GM12878 (cell line): ENCODE results near the gene KCTD16. TPM values are rescaled to one million over a fixed set of nuclear protein-coding genes. Genes with fewer than 3 reads are reported as not detected.

Source experiments
- ATAC-seq: fragments of 200-7000 bp; cut with Tn5 transposase; 3 replicates; pipeline ENCODE4 v1.9.1; 2020; ENCODE audit warnings: mild to moderate bottlenecking, moderate library complexity
- BruUV-seq: library from RNA; stranded (reverse); fragments of 400-500 nt; replicated peaks from 2 replicates; lab custom pipeline; 2021; lab: Mats Ljungman, UMichigan
- CTCF ChIA-PET: fragments of 300-600 bp; sonication (Branson Sonifier 250); formaldehyde crosslinking; extraction: SDS; loops from one replicate; lab custom pipeline; 2021; ENCODE audit warnings: inconsistent platforms; lab: Yijun Ruan, JAX
- POLR2A ChIA-PET: fragments of 350-600 bp; formaldehyde crosslinking; extraction: SDS; loops from one replicate; lab custom pipeline; 2021; ENCODE audit warnings: inconsistent platforms; lab: Charles Lee
- RAD21 ChIA-PET: fragments of 300-600 bp; sonication (Branson Sonifier 250); formaldehyde crosslinking; loops from one replicate; lab custom pipeline; 2023; ENCODE audit warnings: antibody characterized with exemption; ENCODE audit not compliant: unreplicated experiment; lab: Charles Lee
- SMC1A ChIA-PET: fragments of 300-600 bp; sonication (Branson Sonifier 250); formaldehyde crosslinking; loops from one replicate; lab custom pipeline; 2023; ENCODE audit not compliant: unreplicated experiment, uncharacterized antibody; lab: Charles Lee
- DNase-seq: peaks from one replicate; pipeline ENCODE4 v3.0.0-alpha.2; 2011; ENCODE audit warnings: low read depth, low spot score
- FAIRE-seq: peaks from 3 replicates; lab custom pipeline; 2011; peaks lifted over from hg19 to GRCh38; lab: Jason Lieb, UNC
- H2AFZ ChIP-seq: 2 replicates; pipeline ENCODE4 v1.6.0; 2011; ENCODE audit warnings: low read depth, low read length, control low read depth; ENCODE audit not compliant: control insufficient read depth
- H3K27ac ChIP-seq: 2 replicates; pipeline ENCODE4 v1.5.1; 2011; ENCODE audit warnings: control low read depth; ENCODE audit not compliant: control insufficient read depth, insufficient read depth
- H3K27me3 ChIP-seq, 2 experiments: replicated peaks in 1 of 2; 2 replicates each; pipeline versions ENCODE4 v1.6.0 to v1.6.1; 2011; ENCODE audit warnings: low read length in 1 of 2; ENCODE audit not compliant: control insufficient read depth in 2 of 2, insufficient read depth in 2 of 2
- H3K36me3 ChIP-seq, 2 experiments: 2 replicates each; pipeline ENCODE4 v1.5.1; 2011; ENCODE audit warnings: low read length in 1 of 2; ENCODE audit not compliant: control insufficient read depth in 2 of 2, insufficient read depth in 2 of 2
- H3K4me1 ChIP-seq: 2 replicates; pipeline ENCODE4 v1.6.1; 2011; ENCODE audit warnings: mild to moderate bottlenecking, low read length, moderate library complexity, mixed read lengths; ENCODE audit not compliant: control insufficient read depth, insufficient read depth
- H3K4me2 ChIP-seq: 2 replicates; pipeline ENCODE4 v1.6.0; 2011; ENCODE audit warnings: control low read depth; ENCODE audit not compliant: control insufficient read depth, insufficient read depth
- H3K4me3 ChIP-seq: fragments of 200-600 bp; sonication (generic); 2 replicates; pipeline ENCODE4 v1.5.1; 2016
- H3K79me2 ChIP-seq: 2 replicates; pipeline ENCODE4 v1.6.0; 2011; ENCODE audit warnings: low read length; ENCODE audit not compliant: control insufficient read depth, insufficient read depth
- H3K9ac ChIP-seq: 2 replicates; pipeline ENCODE4 v1.8.0; 2011; ENCODE audit warnings: low read length, control low read depth, mixed read lengths; ENCODE audit not compliant: control insufficient read depth, insufficient read depth
- H3K9me3 ChIP-seq: replicated peaks from 3 replicates; pipeline ENCODE4 v1.5.1; 2011; ENCODE audit warnings: mild to moderate bottlenecking, low read length; ENCODE audit not compliant: control insufficient read depth, insufficient read depth
- H4K20me1 ChIP-seq: 2 replicates; pipeline ENCODE4 v1.6.0; 2011; ENCODE audit not compliant: control insufficient read depth, insufficient read depth
- CBFB ChIP-seq: IDR thresholded peaks from 2 replicates; pipeline ENCODE4 v1.6.1; 2016; ENCODE audit warnings: antibody characterized with exemption, low read depth
- HDGF ChIP-seq: fragments of 450-650 bp; IDR thresholded peaks from 2 replicates; pipeline ENCODE4 v1.6.1; 2016; ENCODE audit warnings: antibody characterized with exemption
- LARP7 ChIP-seq: fragments of 450-650 bp; IDR thresholded peaks from 2 replicates; pipeline ENCODE4 v1.6.1; 2017; ENCODE audit warnings: mild to moderate bottlenecking
- NR2F1 ChIP-seq: fragments of 450-650 bp; conservative IDR thresholded peaks from 2 replicates; pipeline ENCODE4 v1.6.1; 2017; ENCODE audit warnings: mild to moderate bottlenecking
- WGBS: methylation state at CpG from one replicate; pipeline ENCODE4 v1.1.6; 2016; ENCODE audit warnings: low lambda C conversion rate; ENCODE audit not compliant: insufficient replicate concordance, insufficient coverage; ENCODE audit errors: missing lambda C conversion rate; 5-methylcytosine and 5-hydroxymethylcytosine counted together
- in situ Hi-C: fragments of 300-500 bp; cut with MboI; formaldehyde crosslinking; loops from 9 replicates; pipeline ENCODE4 v1.14.3; 2018; ENCODE audit warnings: mixed read lengths
- intact Hi-C: fragments of 100-400 bp; cut with micrococcal nuclease; formaldehyde crosslinking; loops from one replicate; pipeline ENCODE4 v1.14.2; 2022; ENCODE audit not compliant: unreplicated experiment
- polyA plus RNA-seq, 11 experiments: library from polyadenylated mRNA; depleted of rRNA in 4 of 11; unstranded in 6 of 11; stranded (reverse) in 5 of 11; fragments of >200 nt; fragmentation: Nextera tagmentation in 4 of 11; fragmentation: Illumina TruSeq in 1 of 11; extraction: Ambion mirVana in 4 of 11; extraction: Trizol in 1 of 11; gene quantifications; 1 replicate in 1 of 11; 2 replicates in 10 of 11; pipeline versions ENCODE4 v1.2.1 to v1.2.3, GENCODE V29; 2011 to 2016; ENCODE audit warnings: inconsistent platforms in 2 of 11, missing spikeins in 2 of 11, low read depth in 1 of 11
- total RNA-seq, 4 experiments: library from RNA; depleted of rRNA in 3 of 4; stranded (reverse); fragments of >200 nt in 3 of 4; fragmentation: Illumina TruSeq in 1 of 4; extraction: Trizol in 1 of 4; gene quantifications; 2 replicates each; pipeline versions ENCODE4 v1.2.1 to v1.2.3, GENCODE V29; 2013 to 2021
- TF ChIP-seq, protein P1 (sequence below): fragments of 450-650 bp; IDR thresholded peaks from 2 replicates; pipeline ENCODE4 v1.6.1; 2016; ENCODE audit warnings: mild to moderate bottlenecking
- TF ChIP-seq, protein P2 (sequence below): fragments of 450-650 bp; IDR thresholded peaks from 2 replicates; pipeline ENCODE4 v1.6.1; 2018; ENCODE audit warnings: borderline replicate concordance, mild to moderate bottlenecking; ENCODE audit not compliant: partially characterized antibody

Gene KCTD16
- total and polyA plus RNA-seq, 10 of the 15 experiments (the other 5 are each of a cell fraction or from before 2014, with no cell fraction given) = 0.03 to 0.10 (median 0.06) TPM; not detected in 3

DNA sequence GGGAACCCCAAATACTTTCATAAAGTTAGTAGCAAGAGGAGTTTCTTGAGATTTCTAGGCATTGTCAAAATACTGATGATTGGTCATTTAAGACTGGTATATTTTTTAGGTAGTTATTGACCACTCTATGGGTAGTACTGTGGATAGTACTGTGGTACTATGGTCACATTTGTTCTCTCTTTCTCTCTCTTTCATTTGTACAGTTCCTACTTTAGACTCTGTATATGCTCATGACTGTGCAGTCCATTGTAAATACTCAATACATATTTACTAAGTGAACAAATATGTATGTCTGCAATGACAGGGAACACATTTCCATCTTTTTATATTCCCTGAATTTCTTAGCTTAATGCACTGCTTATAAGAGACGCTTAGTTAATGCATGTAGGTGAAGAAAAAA lies 215.6 kb downstream of the KCTD16 start:
- intact Hi-C loops = no loop called here
- WGBS = 94% methylated on average over 1 of the region's 1 CpG
- Histone ChIP-seq H3K27me3 (no peaks in the 10 kb centered on the region), H3K36me3 (no peaks in the 10 kb centered on the region), H3K4me2 (no peak overlapping the region), H3K79me2 (no peaks in the 10 kb centered on the region)
- TF ChIP-seq HDGF = no peak
- no peak for TF ChIP-seq NR2F1
- TF ChIP-seq, protein P1, sequence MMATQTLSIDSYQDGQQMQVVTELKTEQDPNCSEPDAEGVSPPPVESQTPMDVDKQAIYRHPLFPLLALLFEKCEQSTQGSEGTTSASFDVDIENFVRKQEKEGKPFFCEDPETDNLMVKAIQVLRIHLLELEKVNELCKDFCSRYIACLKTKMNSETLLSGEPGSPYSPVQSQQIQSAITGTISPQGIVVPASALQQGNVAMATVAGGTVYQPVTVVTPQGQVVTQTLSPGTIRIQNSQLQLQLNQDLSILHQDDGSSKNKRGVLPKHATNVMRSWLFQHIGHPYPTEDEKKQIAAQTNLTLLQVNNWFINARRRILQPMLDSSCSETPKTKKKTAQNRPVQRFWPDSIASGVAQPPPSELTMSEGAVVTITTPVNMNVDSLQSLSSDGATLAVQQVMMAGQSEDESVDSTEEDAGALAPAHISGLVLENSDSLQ = no peak
- no peak for TF ChIP-seq LARP7
- no peak for TF ChIP-seq CBFB
- TF ChIP-seq, protein P2, sequence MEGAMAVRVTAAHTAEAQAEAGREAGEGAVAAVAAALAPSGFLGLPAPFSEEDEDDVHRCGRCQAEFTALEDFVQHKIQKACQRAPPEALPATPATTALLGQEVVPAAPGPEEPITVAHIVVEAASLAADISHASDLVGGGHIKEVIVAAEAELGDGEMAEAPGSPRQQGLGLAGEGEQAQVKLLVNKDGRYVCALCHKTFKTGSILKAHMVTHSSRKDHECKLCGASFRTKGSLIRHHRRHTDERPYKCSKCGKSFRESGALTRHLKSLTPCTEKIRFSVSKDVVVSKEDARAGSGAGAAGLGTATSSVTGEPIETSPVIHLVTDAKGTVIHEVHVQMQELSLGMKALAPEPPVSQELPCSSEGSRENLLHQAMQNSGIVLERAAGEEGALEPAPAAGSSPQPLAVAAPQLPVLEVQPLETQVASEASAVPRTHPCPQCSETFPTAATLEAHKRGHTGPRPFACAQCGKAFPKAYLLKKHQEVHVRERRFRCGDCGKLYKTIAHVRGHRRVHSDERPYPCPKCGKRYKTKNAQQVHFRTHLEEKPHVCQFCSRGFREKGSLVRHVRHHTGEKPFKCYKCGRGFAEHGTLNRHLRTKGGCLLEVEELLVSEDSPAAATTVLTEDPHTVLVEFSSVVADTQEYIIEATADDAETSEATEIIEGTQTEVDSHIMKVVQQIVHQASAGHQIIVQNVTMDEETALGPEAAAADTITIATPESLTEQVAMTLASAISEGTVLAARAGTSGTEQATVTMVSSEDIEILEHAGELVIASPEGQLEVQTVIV = no peak
- TF ChIP-seq, all 136 proteins: peak for 0
- Histone ChIP-seq H3K4me1 (no peaks in the 10 kb centered on the region), H3K9me3 (no peaks in the 10 kb centered on the region), H4K20me1 (no peaks in the 10 kb centered on the region), H3K4me3 (no peak overlapping the region), H3K27ac (no peak overlapping the region), H3K9ac (no peak overlapping the region), H2AFZ (no peak overlapping the region)
- BruUV-seq = no TSS peak
- ATAC-seq (no peak), DNase-seq (no peak), FAIRE-seq (no peak)
- in situ Hi-C loops = no loop called here
- SMC1A ChIA-PET = no interaction called here
- CTCF ChIA-PET = no interaction called here
- POLR2A ChIA-PET = interaction anchor here (0.7 kb wide), 1 partner anchor 12 kb away, joined by 7 read pairs; no protein-coding TSS in a partner anchor
- RAD21 ChIA-PET = interaction anchor here (0.7 kb wide), 1 partner anchor 229 kb away, joined by 3 read pairs; no protein-coding TSS in a partner anchor
